Stomach smooth muscle (tissue), 2 donors: Measurements from ENCODE around the gene SRSF1.

ENCODE experiments used
- H3K27ac ChIP-seq: one replicate; pipeline ENCODE4 v1.7.0; 2013; ENCODE audit warnings: mild to moderate bottlenecking, low read length, inconsistent platforms
- H3K27me3 ChIP-seq, 2 donors: one replicate each; pipeline ENCODE4 v1.7.0; 2013; ENCODE audit warnings: low read length in 2 of 2; ENCODE audit not compliant: insufficient read depth in 2 of 2, control insufficient read depth in 1 of 2
- H3K36me3 ChIP-seq, 2 donors: one replicate each; pipeline ENCODE4 v1.7.0; 2013; ENCODE audit warnings: low read length in 2 of 2; ENCODE audit not compliant: control insufficient read depth in 2 of 2, insufficient read depth in 2 of 2
- H3K4me1 ChIP-seq: one replicate; pipeline ENCODE4 v1.7.0; 2013; ENCODE audit warnings: low read length; ENCODE audit not compliant: control insufficient read depth, insufficient read depth
- H3K4me3 ChIP-seq, 2 donors: one replicate each; pipeline ENCODE4 v1.7.0; 2013; ENCODE audit warnings: low read length in 2 of 2
- H3K9ac ChIP-seq, 2 donors: one replicate each; pipeline ENCODE4 v1.7.0; 2013; ENCODE audit warnings: low read length in 2 of 2, mild to moderate bottlenecking in 1 of 2
- H3K9me3 ChIP-seq, 2 donors: one replicate each; pipeline ENCODE4 v1.7.0; 2013; ENCODE audit warnings: low read length in 2 of 2; ENCODE audit not compliant: control insufficient read depth in 2 of 2
- donor health status: healthy.
- donor health status: Pancreatic carcinoma.

The SRSF1 gene

GRCh38 chr17:58001461-58002124 lies 5.5 kb downstream of the SRSF1 start:
- peaks cover 25 to 48% of the 10 kb centered on the region in 2 donors for H3K36me3 ChIP-seq
- H3K4me1 ChIP-seq, result peaks cover 21% of the 10 kb centered on the region
- H3K4me3 ChIP-seq, result no peak overlapping the region
- H3K27ac ChIP-seq, result no peak overlapping the region
- no peaks in the 10 kb centered on the region for H3K9me3 ChIP-seq
- no peak overlapping the region for H3K9ac ChIP-seq
- H3K27me3 ChIP-seq, result no peaks in the 10 kb centered on the region

GRCh38 chr17:57999496-58000017 lies 7.5 kb downstream of the SRSF1 start:
- H3K4me3 ChIP-seq, result no peak overlapping the region
- peaks cover 14 to 32% of the 10 kb centered on the region in 2 donors for H3K36me3 ChIP-seq
- no peaks in the 10 kb centered on the region for H3K27me3 ChIP-seq
- H3K9me3 ChIP-seq, result no peaks in the 10 kb centered on the region
- no peak overlapping the region for H3K27ac ChIP-seq
- peaks cover 12% of the 10 kb centered on the region for H3K4me1 ChIP-seq
- H3K9ac ChIP-seq, result no peak overlapping the region

GRCh38 chr17:57999010-57999495 lies 8.0 kb downstream of the SRSF1 start:
- peaks cover 13 to 27% of the 10 kb centered on the region in 2 donors for H3K36me3 ChIP-seq
- H3K4me3 ChIP-seq, result no peak overlapping the region
- H3K9ac ChIP-seq, result no peak overlapping the region
- no peak overlapping the region for H3K27ac ChIP-seq
- no peaks in the 10 kb centered on the region for H3K27me3 ChIP-seq
- H3K4me1 ChIP-seq, result peaks cover 9% of the 10 kb centered on the region
- H3K9me3 ChIP-seq, result no peaks in the 10 kb centered on the region

- Histone ChIP-seq H3K36me3 (peaks cover 7 to 13% of the 10 kb centered on the region in 2 donors), H3K27ac (no peak overlapping the region), H3K4me1 (peaks cover 12% of the 10 kb centered on the region), H3K4me3 (no peak overlapping the region), H3K9me3 (no peaks in the 10 kb centered on the region), H3K9ac (no peak overlapping the region), H3K27me3 (no peaks in the 10 kb centered on the region)
These were observed 9.8 kb downstream of the SRSF1 start for GRCh38 chr17:57997085-57997809.

- no peaks in the 10 kb centered on the region for H3K9me3 ChIP-seq
- H3K27ac ChIP-seq, result peak overlapping the region; percentile 62
- H3K27me3 ChIP-seq, result no peaks in the 10 kb centered on the region
- H3K36me3 ChIP-seq, result peaks cover 7 to 9% of the 10 kb centered on the region in 2 donors
- no peak overlapping the region for H3K4me3 ChIP-seq
- H3K4me1 ChIP-seq, result peaks cover 12% of the 10 kb centered on the region
- H3K9ac ChIP-seq, result peak overlapping the region in 1 of 2 donors; percentile 31
These were observed 11.7 kb downstream of the SRSF1 start for GRCh38 chr17:57995076-57995956.

GRCh38 chr17:57994436-57994835 lies 12.6 kb downstream of the SRSF1 start:
- Histone ChIP-seq H3K27ac (peak overlapping the region; percentile 62), H3K9ac (peak overlapping the region in 1 of 2 donors; percentile 48), H3K27me3 (no peaks in the 10 kb centered on the region)

GRCh38 chr17:57993471-57994365 lies 13.3 kb downstream of the SRSF1 start:
- Histone ChIP-seq H3K9me3 (no peaks in the 10 kb centered on the region), H3K36me3 (peaks cover 0 to 7% of the 10 kb centered on the region in 2 donors), H3K27ac (peak overlapping the region; percentile 62), H3K27me3 (no peaks in the 10 kb centered on the region), H3K4me3 (no peak overlapping the region), H3K9ac (peak overlapping the region; percentile 3 to 48), H3K4me1 (peaks cover 12% of the 10 kb centered on the region)

More at GRCh38 chr17:57994436-57994835, 12.6 kb downstream of the SRSF1 start:
- H3K4me1 ChIP-seq, result peaks cover 12% of the 10 kb centered on the region
- peaks cover 5 to 7% of the 10 kb centered on the region in 2 donors for H3K36me3 ChIP-seq
- H3K4me3 ChIP-seq, result no peak overlapping the region
- H3K9me3 ChIP-seq, result no peaks in the 10 kb centered on the region

- H3K9ac ChIP-seq, result no peak overlapping the region
- H3K27me3 ChIP-seq, result no peaks in the 10 kb centered on the region
- H3K4me3 ChIP-seq, result no peak overlapping the region
- no peaks in the 10 kb centered on the region for H3K9me3 ChIP-seq
- no peak overlapping the region for H3K27ac ChIP-seq
- H3K4me1 ChIP-seq, result peaks cover 12% of the 10 kb centered on the region
- H3K36me3 ChIP-seq, result no peaks in the 10 kb centered on the region
These were observed 15.5 kb downstream of the SRSF1 start for GRCh38 chr17:57991537-57991936.

GRCh38 chr17:57990037-57990436 lies 17.0 kb downstream of the SRSF1 start:
- no peaks in the 10 kb centered on the region for H3K9me3 ChIP-seq
- H3K27me3 ChIP-seq, result no peaks in the 10 kb centered on the region
- H3K4me3 ChIP-seq, result no peak overlapping the region
- peaks cover 14% of the 10 kb centered on the region for H3K4me1 ChIP-seq
- H3K9ac ChIP-seq, result no peak overlapping the region
- no peaks in the 10 kb centered on the region for H3K36me3 ChIP-seq
- peak overlapping the region; percentile 90 for H3K27ac ChIP-seq
